ENCODE measurements around the gene EMP2. TPM values are rescaled to one million over a fixed set of nuclear protein-coding genes. Genes with fewer than 3 reads are reported as not detected.
"Not testable (repeated sequence)": the region's sequence is repeated elsewhere in the genome, so short reads cannot be mapped to it uniquely, and the experiment has no call there.

Gene EMP2
- total and polyA plus RNA-seq, 2 donors: 4.8 to 11.7 TPM

DNA sequence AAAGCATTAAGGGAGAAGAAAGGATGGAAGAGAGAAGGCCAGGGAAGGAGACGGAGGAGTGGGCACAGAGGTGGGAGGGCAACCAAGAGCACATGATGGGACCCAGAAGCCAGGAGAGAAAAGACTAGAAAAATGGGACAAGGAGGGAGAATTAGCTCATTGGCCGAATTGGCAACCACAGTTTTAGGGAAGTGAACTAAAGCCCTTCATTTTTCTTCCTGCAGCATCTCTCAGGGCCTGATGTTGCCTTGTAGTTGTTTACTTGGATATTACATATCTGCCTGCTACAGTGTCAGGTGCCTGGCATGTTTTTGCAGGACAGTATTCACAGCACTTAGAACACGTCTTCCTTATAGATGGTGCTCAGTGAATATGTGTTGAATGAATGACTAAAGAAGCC lies 19.0 kb downstream of the EMP2 start:
- no peaks in the 10 kb centered on the region for H3K9me3 ChIP-seq (ENCODE audit: control insufficient read depth in 2 of 2, insufficient read depth in 1 of 2, low read length in 1 of 2)
- DNase-seq (ENCODE audit: low read depth in 6 of 9, low spot score in 9 of 9): no peak
- H3K4me3 ChIP-seq (ENCODE audit: low read length in 2 of 2): no peak overlapping the region
- no peaks in the 10 kb centered on the region for H3K4me1 ChIP-seq (ENCODE audit: control insufficient read depth in 2 of 2, insufficient read depth in 2 of 2, low read length in 2 of 2)
- no peaks in the 10 kb centered on the region for H3K27me3 ChIP-seq (ENCODE audit: control insufficient read depth in 2 of 2, insufficient read depth in 1 of 2, low read length in 1 of 2)
- H3K36me3 ChIP-seq (ENCODE audit: control insufficient read depth in 2 of 2, insufficient read depth in 2 of 2, low read length in 1 of 2): no peaks in the 10 kb centered on the region
- 72% methylated on average over 3 of the region's 3 CpGs for WGBS
- no peak overlapping the region for H3K27ac ChIP-seq (ENCODE audit: low read depth in 1 of 2, low read length in 1 of 2)

- DNase-seq (ENCODE audit: low read depth in 6 of 9, low spot score in 9 of 9): no peak
- H3K4me1 ChIP-seq (ENCODE audit: control insufficient read depth in 2 of 2, insufficient read depth in 2 of 2, low read length in 2 of 2): no peaks in the 10 kb centered on the region
- WGBS: 38% methylated on average over 3 of the region's 3 CpGs
- H3K36me3 ChIP-seq (ENCODE audit: control insufficient read depth in 2 of 2, insufficient read depth in 2 of 2, low read length in 1 of 2): no peaks in the 10 kb centered on the region
- H3K4me3 ChIP-seq (ENCODE audit: low read length in 2 of 2): no peak overlapping the region
- H3K9me3 ChIP-seq (ENCODE audit: control insufficient read depth in 2 of 2, insufficient read depth in 1 of 2, low read length in 1 of 2): no peaks in the 10 kb centered on the region
- no peak overlapping the region for H3K27ac ChIP-seq (ENCODE audit: low read depth in 1 of 2, low read length in 1 of 2)
- no peaks in the 10 kb centered on the region for H3K27me3 ChIP-seq (ENCODE audit: control insufficient read depth in 2 of 2, insufficient read depth in 1 of 2, low read length in 1 of 2)
Observed at GRCh38 chr16:10561001-10561400, 19.4 kb downstream of the EMP2 start.

- not testable (repeated sequence) for H3K9me3 ChIP-seq (ENCODE audit: control insufficient read depth in 2 of 2, insufficient read depth in 1 of 2, low read length in 1 of 2); H3K27me3 ChIP-seq (ENCODE audit: control insufficient read depth in 2 of 2, insufficient read depth in 1 of 2, low read length in 1 of 2); DNase-seq (ENCODE audit: low read depth in 6 of 9, low spot score in 9 of 9); H3K4me1 ChIP-seq (ENCODE audit: control insufficient read depth in 2 of 2, insufficient read depth in 2 of 2, low read length in 2 of 2); H3K27ac ChIP-seq (ENCODE audit: low read depth in 1 of 2, low read length in 1 of 2); H3K36me3 ChIP-seq (ENCODE audit: control insufficient read depth in 2 of 2, insufficient read depth in 2 of 2, low read length in 1 of 2); H3K4me3 ChIP-seq (ENCODE audit: low read length in 2 of 2)
- WGBS: 96% methylated on average over 4 of the region's 4 CpGs
Observed at GRCh38 chr16:10559792-10560191, 20.6 kb downstream of the EMP2 start.

- Histone ChIP-seq H3K4me1 (ENCODE audit: control insufficient read depth in 2 of 2, insufficient read depth in 2 of 2, low read length in 2 of 2) (no peaks in the 10 kb centered on the region), H3K4me3 (ENCODE audit: low read length in 2 of 2) (no peak overlapping the region), H3K36me3 (ENCODE audit: control insufficient read depth in 2 of 2, insufficient read depth in 2 of 2, low read length in 1 of 2) (no peaks in the 10 kb centered on the region), H3K27me3 (ENCODE audit: control insufficient read depth in 2 of 2, insufficient read depth in 1 of 2, low read length in 1 of 2) (no peaks in the 10 kb centered on the region), H3K9me3 (ENCODE audit: control insufficient read depth in 2 of 2, insufficient read depth in 1 of 2, low read length in 1 of 2) (no peaks in the 10 kb centered on the region), H3K27ac (ENCODE audit: low read depth in 1 of 2, low read length in 1 of 2) (peak overlapping the region; percentile 11 to 15)
- WGBS: 94% methylated on average over 25 of the region's 25 CpGs
- no peak for DNase-seq (ENCODE audit: low read depth in 6 of 9, low spot score in 9 of 9)
Observed at GRCh38 chr16:10558746-10559641, 21.4 kb downstream of the EMP2 start.

GRCh38 chr16:10558305-10558704 lies 22.1 kb downstream of the EMP2 start:
- H3K36me3 ChIP-seq (ENCODE audit: control insufficient read depth in 2 of 2, insufficient read depth in 2 of 2, low read length in 1 of 2): no peaks in the 10 kb centered on the region
- no peak overlapping the region for H3K27ac ChIP-seq (ENCODE audit: low read depth in 1 of 2, low read length in 1 of 2)
- no peaks in the 10 kb centered on the region for H3K4me1 ChIP-seq (ENCODE audit: control insufficient read depth in 2 of 2, insufficient read depth in 2 of 2, low read length in 2 of 2)
- H3K27me3 ChIP-seq (ENCODE audit: control insufficient read depth in 2 of 2, insufficient read depth in 1 of 2, low read length in 1 of 2): no peaks in the 10 kb centered on the region
- 93% methylated on average over 7 of the region's 7 CpGs for WGBS
- H3K4me3 ChIP-seq (ENCODE audit: low read length in 2 of 2): no peak overlapping the region
- DNase-seq (ENCODE audit: low read depth in 6 of 9, low spot score in 9 of 9): no peak
- no peaks in the 10 kb centered on the region for H3K9me3 ChIP-seq (ENCODE audit: control insufficient read depth in 2 of 2, insufficient read depth in 1 of 2, low read length in 1 of 2)

- H3K4me1 ChIP-seq (ENCODE audit: control insufficient read depth in 2 of 2, insufficient read depth in 2 of 2, low read length in 2 of 2): no peaks in the 10 kb centered on the region
- no peaks in the 10 kb centered on the region for H3K27me3 ChIP-seq (ENCODE audit: control insufficient read depth in 2 of 2, insufficient read depth in 1 of 2, low read length in 1 of 2)
- H3K36me3 ChIP-seq (ENCODE audit: control insufficient read depth in 2 of 2, insufficient read depth in 2 of 2, low read length in 1 of 2): no peaks in the 10 kb centered on the region
- H3K9me3 ChIP-seq (ENCODE audit: control insufficient read depth in 2 of 2, insufficient read depth in 1 of 2, low read length in 1 of 2): no peaks in the 10 kb centered on the region
- WGBS: 88% methylated on average over 5 of the region's 5 CpGs
- H3K4me3 ChIP-seq (ENCODE audit: low read length in 2 of 2): no peak overlapping the region
- no peak overlapping the region for H3K27ac ChIP-seq (ENCODE audit: low read depth in 1 of 2, low read length in 1 of 2)
- DNase-seq (ENCODE audit: low read depth in 6 of 9, low spot score in 9 of 9): no peak
Observed at GRCh38 chr16:10557750-10558149, 22.6 kb downstream of the EMP2 start.

GRCh38 chr16:10556236-10556635 lies 24.2 kb downstream of the EMP2 start:
- H3K27me3 ChIP-seq (ENCODE audit: control insufficient read depth in 2 of 2, insufficient read depth in 1 of 2, low read length in 1 of 2): no peaks in the 10 kb centered on the region
- no peak for DNase-seq (ENCODE audit: low read depth in 6 of 9, low spot score in 9 of 9)
- H3K36me3 ChIP-seq (ENCODE audit: control insufficient read depth in 2 of 2, insufficient read depth in 2 of 2, low read length in 1 of 2): no peaks in the 10 kb centered on the region
- no peak overlapping the region for H3K4me3 ChIP-seq (ENCODE audit: low read length in 2 of 2)
- no peaks in the 10 kb centered on the region for H3K9me3 ChIP-seq (ENCODE audit: control insufficient read depth in 2 of 2, insufficient read depth in 1 of 2, low read length in 1 of 2)
- no peak overlapping the region for H3K27ac ChIP-seq (ENCODE audit: low read depth in 1 of 2, low read length in 1 of 2)
- H3K4me1 ChIP-seq (ENCODE audit: control insufficient read depth in 2 of 2, insufficient read depth in 2 of 2, low read length in 2 of 2): no peaks in the 10 kb centered on the region
- 93% methylated on average over 3 of the region's 3 CpGs for WGBS

GRCh38 chr16:10554569-10554968 lies 25.8 kb downstream of the EMP2 start:
- H3K9me3 ChIP-seq (ENCODE audit: control insufficient read depth in 2 of 2, insufficient read depth in 1 of 2, low read length in 1 of 2): no peaks in the 10 kb centered on the region
- 95% methylated on average over 7 of the region's 7 CpGs for WGBS
- no peak overlapping the region for H3K27ac ChIP-seq (ENCODE audit: low read depth in 1 of 2, low read length in 1 of 2)
- H3K4me1 ChIP-seq (ENCODE audit: control insufficient read depth in 2 of 2, insufficient read depth in 2 of 2, low read length in 2 of 2): no peaks in the 10 kb centered on the region
- no peaks in the 10 kb centered on the region for H3K36me3 ChIP-seq (ENCODE audit: control insufficient read depth in 2 of 2, insufficient read depth in 2 of 2, low read length in 1 of 2)
- H3K4me3 ChIP-seq (ENCODE audit: low read length in 2 of 2): no peak overlapping the region
- H3K27me3 ChIP-seq (ENCODE audit: control insufficient read depth in 2 of 2, insufficient read depth in 1 of 2, low read length in 1 of 2): no peaks in the 10 kb centered on the region
- DNase-seq (ENCODE audit: low read depth in 6 of 9, low spot score in 9 of 9): no peak

DNA sequence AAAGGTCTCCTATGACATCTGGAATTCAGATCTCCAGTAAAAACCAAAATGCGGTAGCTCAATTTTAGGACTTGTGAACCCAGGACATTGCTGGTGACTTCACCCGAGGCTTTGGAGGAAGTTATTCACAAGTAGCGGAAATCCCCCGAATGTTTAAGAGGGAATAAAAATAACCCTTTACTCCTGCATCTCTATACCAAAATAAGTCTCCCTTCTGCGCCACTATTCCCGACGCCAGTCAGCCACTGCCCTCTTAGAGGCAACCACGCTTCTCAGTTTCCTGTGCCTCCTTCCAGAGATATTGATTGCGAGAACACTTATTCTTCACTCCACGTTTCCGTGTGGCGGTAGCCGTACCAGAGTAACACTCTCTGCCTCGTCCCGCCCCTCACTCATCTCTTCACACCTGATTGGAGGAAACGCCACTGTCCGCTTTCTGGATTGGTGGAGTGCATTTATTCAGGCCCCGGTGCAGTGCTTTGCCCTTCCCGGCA lies 27.4 kb downstream of the EMP2 start:
- Histone ChIP-seq H3K27me3 (ENCODE audit: control insufficient read depth in 2 of 2, insufficient read depth in 1 of 2, low read length in 1 of 2) (no peaks in the 10 kb centered on the region), H3K9me3 (ENCODE audit: control insufficient read depth in 2 of 2, insufficient read depth in 1 of 2, low read length in 1 of 2) (peaks cover 0 to 2% of the 10 kb centered on the region in 2 donors), H3K27ac (ENCODE audit: low read depth in 1 of 2, low read length in 1 of 2) (no peak overlapping the region), H3K4me3 (ENCODE audit: low read length in 2 of 2) (no peak overlapping the region), H3K36me3 (ENCODE audit: control insufficient read depth in 2 of 2, insufficient read depth in 2 of 2, low read length in 1 of 2) (no peaks in the 10 kb centered on the region), H3K4me1 (ENCODE audit: control insufficient read depth in 2 of 2, insufficient read depth in 2 of 2, low read length in 2 of 2) (no peaks in the 10 kb centered on the region)
- peak in 2 of 9 donors; percentile 6 to 8 for DNase-seq (ENCODE audit: low read depth in 6 of 9, low spot score in 9 of 9)
- 32% methylated on average over 19 of the region's 19 CpGs for WGBS

Measured in thymus (tissue), 11 donors.